ENCODE measurements around the gene ST3GAL6. TPM values are rescaled to one million over a fixed set of nuclear protein-coding genes. Genes with fewer than 3 reads are reported as not detected.

Gene ST3GAL6
- total and polyA plus RNA-seq, 9 of the 15 experiments (the other 6 are each of a cell fraction or from before 2014, with no cell fraction given) = 0.14 TPM; not detected in 8

GRCh38 chr3:98777286-98777685, 14.1 kb downstream of the ST3GAL6 start:
- TF ChIP-seq SMARCB1 (IDR thresholded peaks at IDR 0.05; ENCODE audit: insufficient read length, low read depth) (no peak), HNRNPL (IDR thresholded peaks at IDR 0.05; ENCODE audit: low read depth, low read length) (no peak), TAF9B (IDR thresholded peaks at IDR 0.05; ENCODE audit: partially characterized antibody) (no peak), THRA (IDR thresholded peaks at IDR 0.05) (no peak)
- Histone ChIP-seq H2AFZ (ENCODE audit: low read depth, low read length) (no peak overlapping the region), H3K27me3 (ENCODE audit: control insufficient read depth in 2 of 2, insufficient read depth in 2 of 2, low read length in 2 of 2) (no peaks in the 10 kb centered on the region; a peak in 1 of 5 replicates), H3K9me3 (replicated peaks; ENCODE audit: control insufficient read depth, insufficient read depth, low read depth, low read length) (no peaks in the 10 kb centered on the region), H3K4me1 (replicated peaks in 1 of 2; ENCODE audit: control insufficient read depth in 2 of 2, insufficient read depth in 2 of 2, low read length in 2 of 2) (no peaks in the 10 kb centered on the region), H3K4me2 (ENCODE audit: insufficient read depth, low read length) (no peak overlapping the region), H3K79me2 (ENCODE audit: control insufficient read depth, insufficient read depth, low read length) (no peaks in the 10 kb centered on the region), H4K20me1 (replicated peaks; ENCODE audit: control insufficient read depth, insufficient read depth, low read length) (no peaks in the 10 kb centered on the region), H3K27ac (ENCODE audit: extremely low read depth, low read depth, low read length) (no peak overlapping the region), H3K9ac (ENCODE audit: insufficient read depth in 1 of 2, low read depth in 2 of 2, low read length in 2 of 2) (no peak overlapping the region), H3K4me3 (no peak overlapping the region), H3K9me1 (ENCODE audit: control insufficient read depth, insufficient read depth, low read length) (no peaks in the 10 kb centered on the region), H3K36me3 (ENCODE audit: control insufficient read depth, insufficient read depth, low read length) (no peaks in the 10 kb centered on the region)
- BruUV-seq (replicated peaks) = no TSS peak
- POLR2A ChIA-PET = interaction anchor here (0.6 kb wide), 1 partner anchor 260 kb away, joined by 3 read pairs; no protein-coding TSS in a partner anchor
- ATAC-seq = no peak
- CTCF ChIA-PET (ENCODE audit: low intra/inter-chr PET ratio) = no interaction called here
- intact Hi-C loops (cut with micrococcal nuclease) (no loop called here), in situ Hi-C loops (cut with MboI) (no loop called here)
- DNase-seq (ENCODE audit: extremely low read depth in 1 of 4, low spot score in 3 of 4) = no peak
- 0% methylated on average over 2 of the region's 2 CpGs for WGBS (ENCODE audit: insufficient coverage, low coverage, missing lambda C conversion rate)
- no peak for FAIRE-seq

GRCh38 chr3:98777801-98778220, 14.7 kb downstream of the ST3GAL6 start:
- Histone ChIP-seq H3K79me2 (ENCODE audit: control insufficient read depth, insufficient read depth, low read length) (no peaks in the 10 kb centered on the region), H3K9ac (ENCODE audit: insufficient read depth in 1 of 2, low read depth in 2 of 2, low read length in 2 of 2) (no peak overlapping the region), H2AFZ (ENCODE audit: low read depth, low read length) (no peak overlapping the region), H3K9me3 (replicated peaks; ENCODE audit: control insufficient read depth, insufficient read depth, low read depth, low read length) (no peaks in the 10 kb centered on the region), H3K27me3 (ENCODE audit: control insufficient read depth in 2 of 2, insufficient read depth in 2 of 2, low read length in 2 of 2) (no peaks in the 10 kb centered on the region; a peak in 1 of 5 replicates), H3K9me1 (ENCODE audit: control insufficient read depth, insufficient read depth, low read length) (no peaks in the 10 kb centered on the region), H3K27ac (ENCODE audit: extremely low read depth, low read depth, low read length) (no peak overlapping the region), H4K20me1 (replicated peaks; ENCODE audit: control insufficient read depth, insufficient read depth, low read length) (no peaks in the 10 kb centered on the region), H3K4me1 (replicated peaks in 1 of 2; ENCODE audit: control insufficient read depth in 2 of 2, insufficient read depth in 2 of 2, low read length in 2 of 2) (no peaks in the 10 kb centered on the region), H3K36me3 (ENCODE audit: control insufficient read depth, insufficient read depth, low read length) (no peaks in the 10 kb centered on the region), H3K4me2 (ENCODE audit: insufficient read depth, low read length) (no peak overlapping the region), H3K4me3 (no peak overlapping the region)
- ChIA-PET CTCF (ENCODE audit: low intra/inter-chr PET ratio) (no interaction called here), POLR2A (no interaction called here)
- in situ Hi-C loops (cut with MboI) = no loop called here
- FAIRE-seq (no peak), ATAC-seq (no peak), DNase-seq (ENCODE audit: extremely low read depth in 1 of 4, low spot score in 3 of 4) (no peak)
- intact Hi-C loops (cut with micrococcal nuclease) = no loop called here
- no TSS peak for BruUV-seq (replicated peaks)
- TF ChIP-seq PHF8 (IDR thresholded peaks at IDR 0.05; ENCODE audit: borderline replicate concordance, low read length) = no peak
- no peak for TF ChIP-seq GABPB2 (CRISPR knock-in tag; conservative IDR thresholded peaks at IDR 0.05)
- no peak for TF ChIP-seq TRIM28 (IDR thresholded peaks at IDR 0.05)
- no peak for TF ChIP-seq SRSF9 (IDR thresholded peaks at IDR 0.05; ENCODE audit: borderline replicate concordance, low read depth, low read length)
- TF ChIP-seq ELK3 (CRISPR knock-in tag; IDR thresholded peaks at IDR 0.05) = no peak
- no peak for TF ChIP-seq RFX7 (CRISPR knock-in tag; IDR thresholded peaks at IDR 0.05)

All from K562 (cell line).